Measurements from ENCODE around the gene TRPM6. TPM values are rescaled to one million over a fixed set of nuclear protein-coding genes. Genes with fewer than 3 reads are reported as not detected.

TRPM6 gene
- total RNA-seq, 3 donors from 2014 or later: 39.3 to 125 (median 45.9) TPM

DNA sequence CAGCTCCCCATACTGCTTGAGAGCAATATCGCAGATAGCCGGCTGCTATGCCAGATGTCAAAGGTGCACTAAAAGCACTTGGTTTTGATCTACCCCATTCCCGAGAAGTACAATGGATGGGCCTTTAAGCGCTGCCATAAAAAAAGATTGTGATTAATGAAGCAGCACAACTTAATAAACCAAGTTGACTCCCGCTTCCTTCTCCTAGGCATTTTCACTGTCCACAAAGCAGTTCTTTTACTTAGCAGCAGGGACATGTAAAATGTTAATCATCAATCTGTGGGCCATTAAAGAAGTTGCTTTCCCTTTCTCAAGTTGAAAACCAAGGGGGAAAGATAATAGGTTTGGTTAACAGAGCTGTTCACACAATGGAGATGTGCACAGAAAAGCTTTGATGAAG, 176.4 kb downstream of the TRPM6 start:
- intact Hi-C loops (cut with DNase I, micrococcal nuclease): no loop called here
- Histone ChIP-seq H3K4me1 (ENCODE audit: low read depth) (no peaks in the 10 kb centered on the region), H3K36me3 (ENCODE audit: low read depth) (no peaks in the 10 kb centered on the region), H3K4me3 (no peak overlapping the region), H3K9me3 (no peaks in the 10 kb centered on the region)
- TF ChIP-seq CTCF (IDR thresholded peaks at IDR 0.05): no peak
- ATAC-seq: no peak
- no peak for DNase-seq

GRCh38 chr9:74697535-74697934, 190.2 kb downstream of the TRPM6 start:
- TF ChIP-seq CTCF (IDR thresholded peaks at IDR 0.05): no peak
- DNase-seq (no peak), ATAC-seq (no peak)
- Histone ChIP-seq H3K4me3 (no peak overlapping the region), H3K4me1 (ENCODE audit: low read depth) (no peaks in the 10 kb centered on the region), H3K36me3 (ENCODE audit: low read depth) (no peaks in the 10 kb centered on the region), H3K9me3 (no peaks in the 10 kb centered on the region)
- intact Hi-C loops (cut with DNase I, micrococcal nuclease): no loop called here

- no peak for ATAC-seq
- DNase-seq: no peak
- H3K4me1 ChIP-seq (ENCODE audit: low read depth): no peaks in the 10 kb centered on the region
- H3K36me3 ChIP-seq (ENCODE audit: low read depth): no peaks in the 10 kb centered on the region
- H3K4me3 ChIP-seq: no peak overlapping the region
- H3K9me3 ChIP-seq: no peaks in the 10 kb centered on the region
- no peak for TF ChIP-seq CTCF (IDR thresholded peaks at IDR 0.05)
- intact Hi-C loops (cut with DNase I, micrococcal nuclease): no loop called here
These were observed 191.2 kb downstream of the TRPM6 start for GRCh38 chr9:74696520-74696919.

DNA sequence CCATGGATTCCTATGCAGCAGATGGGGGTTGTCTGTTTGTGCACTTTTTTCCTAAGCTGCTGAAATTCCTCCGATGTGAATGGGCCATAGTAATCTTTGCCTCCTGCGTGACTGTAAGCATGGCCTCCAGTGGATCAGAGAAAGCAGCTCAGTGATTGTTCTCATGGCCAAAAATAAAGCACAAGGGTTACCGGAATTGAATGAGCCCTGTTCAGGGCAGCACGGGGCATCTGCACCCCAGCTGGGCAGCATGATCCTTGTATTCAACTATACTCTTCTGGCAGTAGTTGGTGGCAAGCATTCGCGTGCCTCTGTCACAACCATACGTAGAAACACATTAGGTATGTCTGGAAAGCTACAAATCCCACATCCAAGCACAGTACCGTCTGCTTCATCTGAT, 196.7 kb downstream of the TRPM6 start:
- no peaks in the 10 kb centered on the region for H3K9me3 ChIP-seq
- H3K4me1 ChIP-seq (ENCODE audit: low read depth): no peaks in the 10 kb centered on the region
- no peak overlapping the region for H3K4me3 ChIP-seq
- no peak for TF ChIP-seq CTCF (IDR thresholded peaks at IDR 0.05)
- intact Hi-C loops (cut with DNase I, micrococcal nuclease): no loop called here
- DNase-seq (no peak), ATAC-seq (no peak)
- H3K36me3 ChIP-seq (ENCODE audit: low read depth): no peaks in the 10 kb centered on the region

DNA sequence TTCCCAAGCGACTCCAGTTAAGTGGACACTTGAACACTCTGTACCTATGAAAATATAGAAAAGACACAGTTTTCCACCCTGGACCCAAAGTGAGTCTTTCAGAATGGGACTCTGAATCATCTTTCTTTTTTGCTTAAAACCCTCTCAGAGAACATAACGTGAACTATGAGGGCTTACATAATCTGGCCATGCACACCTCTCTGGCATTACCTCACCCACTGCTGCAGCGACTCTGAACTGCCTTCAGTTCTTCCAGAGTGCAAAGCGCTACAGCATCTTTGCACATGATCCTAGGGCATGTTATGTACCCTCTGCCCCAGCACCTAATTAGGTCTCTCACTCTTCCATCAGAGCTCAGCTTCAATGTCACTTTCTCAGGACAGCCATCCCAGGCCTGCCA, 204.4 kb downstream of the TRPM6 start:
- no peak for TF ChIP-seq CTCF (IDR thresholded peaks at IDR 0.05)
- intact Hi-C loops (cut with DNase I, micrococcal nuclease): no loop called here
- Histone ChIP-seq H3K9me3 (no peaks in the 10 kb centered on the region), H3K36me3 (ENCODE audit: low read depth) (no peaks in the 10 kb centered on the region), H3K4me3 (no peak overlapping the region), H3K4me1 (ENCODE audit: low read depth) (no peaks in the 10 kb centered on the region)
- no peak for DNase-seq
- ATAC-seq: no peak

GRCh38 chr9:74681906-74682305, 205.8 kb downstream of the TRPM6 start:
- ATAC-seq: no peak
- no peak overlapping the region for H3K4me3 ChIP-seq
- TF ChIP-seq CTCF (IDR thresholded peaks at IDR 0.05): no peak
- H3K36me3 ChIP-seq (ENCODE audit: low read depth): no peaks in the 10 kb centered on the region
- no peak for DNase-seq
- intact Hi-C loops (cut with DNase I, micrococcal nuclease): no loop called here
- H3K9me3 ChIP-seq: no peaks in the 10 kb centered on the region
- no peaks in the 10 kb centered on the region for H3K4me1 ChIP-seq (ENCODE audit: low read depth)

All from mucosa of descending colon (tissue), 3 donors.